ENCODE measurements around the gene ARVCF.

DNA sequence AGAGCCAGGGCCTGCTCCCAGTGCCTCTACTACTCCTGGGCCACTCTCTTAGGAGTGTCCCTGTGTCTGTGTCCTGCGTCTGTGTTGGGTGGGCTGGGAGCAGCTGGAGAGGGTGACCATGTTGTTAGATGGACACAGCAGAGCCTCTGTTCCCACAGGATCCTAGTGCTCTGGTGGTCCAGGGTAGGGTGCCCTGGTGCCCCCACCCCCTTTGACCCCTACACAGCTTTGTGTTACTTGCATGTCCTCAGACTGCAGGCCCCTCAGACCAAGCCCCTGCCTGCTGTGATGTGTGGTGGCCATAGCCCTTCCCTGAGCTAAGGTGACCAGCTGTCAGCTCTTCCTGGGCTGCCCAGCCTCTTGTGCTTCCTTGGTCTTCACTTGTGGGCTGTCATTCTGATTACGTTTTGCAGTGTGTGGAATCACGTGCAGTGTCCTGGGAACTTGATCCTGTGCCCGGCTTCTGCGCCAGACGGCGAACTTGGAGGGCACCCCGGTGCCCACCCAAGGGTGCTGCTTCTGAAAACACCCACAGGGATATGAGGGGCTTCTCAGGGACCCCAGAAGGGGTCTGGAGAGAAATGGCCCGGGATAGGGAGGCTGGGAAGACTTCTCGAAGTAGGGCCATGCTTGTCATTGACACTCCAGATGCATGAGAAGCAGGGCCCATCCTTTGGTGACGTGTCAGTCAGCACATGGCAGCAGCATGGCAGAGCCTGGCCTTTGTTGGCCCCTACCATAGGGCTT, 5.8 kb upstream of the ARVCF start:
- TF ChIP-seq CTCF (IDR thresholded peaks at IDR 0.05) (no peak), POLR2A (IDR thresholded peaks at IDR 0.05) (no peak)
